Lung microvascular endothelial cell (primary cell): Measurements from ENCODE around the gene ITGB1. TPM values are rescaled to one million over a fixed set of nuclear protein-coding genes. Genes with fewer than 3 reads are reported as not detected.
A peak's percentile ranks its signal among the peaks of the same experiment; 100 is the strongest.
"Not testable (repeated sequence)": the region's sequence is repeated elsewhere in the genome, so short reads cannot be mapped to it uniquely, and the experiment has no call there.

Experiments used
- DNase-seq, 2 donors: peaks; one replicate each; pipeline versions ENCODE4 v3.0.0 to v3.0.0-alpha.2; 2010; ENCODE audit warnings: low read depth in 2 of 2
- total RNA-seq: library from RNA; depleted of rRNA; stranded (reverse); fragments of >200 nt; gene quantifications from 2 replicates; pipeline ENCODE4 v1.2.1, GENCODE V29; 2014

ITGB1 gene
- total RNA-seq, result 1,017 and 1,090 TPM in 2 replicates

DNA sequence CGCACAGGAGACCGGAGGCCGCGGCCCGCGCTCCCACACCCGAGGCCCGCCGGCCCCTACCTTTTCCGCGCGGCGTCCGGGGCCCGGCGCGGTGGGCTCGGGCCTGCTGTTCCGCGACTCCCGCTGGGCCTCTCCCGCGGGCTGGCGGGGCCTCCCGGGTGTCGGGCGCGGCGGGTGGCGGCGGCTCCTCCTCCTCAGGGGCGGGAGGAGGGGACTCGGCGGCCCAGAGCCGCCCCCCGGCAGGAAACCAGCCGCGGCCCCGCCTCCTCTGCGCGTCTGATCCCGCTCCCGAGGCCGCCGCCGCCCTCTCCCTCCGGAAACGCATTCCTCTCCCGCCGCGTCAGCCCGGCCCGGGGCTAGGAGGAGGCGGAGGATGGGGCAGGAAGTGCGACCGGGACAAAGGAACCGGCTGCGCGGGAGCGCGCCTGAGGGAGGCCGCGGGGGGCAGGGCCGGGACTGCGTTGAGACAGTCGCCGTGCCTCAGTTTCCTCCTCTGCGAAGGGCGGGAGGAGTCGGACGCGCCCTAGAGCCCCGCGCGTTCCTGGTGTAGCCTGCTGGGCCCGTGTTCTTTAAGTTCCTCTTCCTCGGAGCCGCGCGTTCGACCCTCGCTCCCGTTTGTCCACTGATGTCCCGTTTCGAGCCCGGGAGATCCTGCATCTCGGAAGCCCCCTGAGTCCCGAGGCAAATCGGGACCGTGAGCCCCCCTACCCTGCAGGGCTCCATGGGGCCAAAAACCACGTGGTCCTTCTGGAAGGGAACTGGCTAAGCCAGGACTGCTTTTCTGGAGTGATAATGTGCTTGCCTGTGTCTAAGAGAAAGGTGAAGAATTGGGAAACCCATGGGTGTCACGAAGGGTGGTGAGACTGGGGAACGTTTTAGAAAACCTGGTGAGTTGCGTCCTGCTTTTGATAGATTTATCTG, at the start of gene ITGB1:
ITGB1 (minus strand) TSS at position 146 of the 921 bp plus-strand sequence. CDS start 22,672 bp downstream, outside the sequence.
- DNase-seq, result peak; percentile 96 to 97

DNA sequence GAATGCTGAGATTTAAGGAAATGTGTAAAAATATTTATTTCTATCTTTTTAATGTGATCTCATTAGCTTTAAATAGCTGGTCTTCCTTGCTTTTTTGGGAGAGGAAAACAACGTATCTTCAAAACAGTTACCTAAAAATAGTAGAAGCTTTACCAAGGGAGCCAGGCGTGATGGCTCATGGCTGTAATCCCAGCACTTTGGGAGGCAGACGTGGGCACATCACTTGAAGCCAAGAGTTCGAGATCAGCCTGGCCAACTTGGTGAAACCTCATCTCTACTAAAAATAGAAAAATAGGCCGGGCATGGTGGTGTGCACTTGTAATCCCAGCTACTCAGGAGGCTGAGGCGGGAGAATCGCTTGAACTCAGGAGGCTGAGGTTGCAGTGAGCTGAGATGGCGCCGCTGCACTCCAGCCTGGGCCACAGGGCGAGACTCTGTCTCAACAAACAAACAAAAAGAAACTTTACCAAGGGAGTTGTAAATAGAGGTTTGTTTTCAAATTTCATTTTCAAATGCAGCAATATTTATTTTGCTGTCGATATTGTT, 48.4 kb upstream of the ITGB1 start:
- DNase-seq, result no peak

DNA sequence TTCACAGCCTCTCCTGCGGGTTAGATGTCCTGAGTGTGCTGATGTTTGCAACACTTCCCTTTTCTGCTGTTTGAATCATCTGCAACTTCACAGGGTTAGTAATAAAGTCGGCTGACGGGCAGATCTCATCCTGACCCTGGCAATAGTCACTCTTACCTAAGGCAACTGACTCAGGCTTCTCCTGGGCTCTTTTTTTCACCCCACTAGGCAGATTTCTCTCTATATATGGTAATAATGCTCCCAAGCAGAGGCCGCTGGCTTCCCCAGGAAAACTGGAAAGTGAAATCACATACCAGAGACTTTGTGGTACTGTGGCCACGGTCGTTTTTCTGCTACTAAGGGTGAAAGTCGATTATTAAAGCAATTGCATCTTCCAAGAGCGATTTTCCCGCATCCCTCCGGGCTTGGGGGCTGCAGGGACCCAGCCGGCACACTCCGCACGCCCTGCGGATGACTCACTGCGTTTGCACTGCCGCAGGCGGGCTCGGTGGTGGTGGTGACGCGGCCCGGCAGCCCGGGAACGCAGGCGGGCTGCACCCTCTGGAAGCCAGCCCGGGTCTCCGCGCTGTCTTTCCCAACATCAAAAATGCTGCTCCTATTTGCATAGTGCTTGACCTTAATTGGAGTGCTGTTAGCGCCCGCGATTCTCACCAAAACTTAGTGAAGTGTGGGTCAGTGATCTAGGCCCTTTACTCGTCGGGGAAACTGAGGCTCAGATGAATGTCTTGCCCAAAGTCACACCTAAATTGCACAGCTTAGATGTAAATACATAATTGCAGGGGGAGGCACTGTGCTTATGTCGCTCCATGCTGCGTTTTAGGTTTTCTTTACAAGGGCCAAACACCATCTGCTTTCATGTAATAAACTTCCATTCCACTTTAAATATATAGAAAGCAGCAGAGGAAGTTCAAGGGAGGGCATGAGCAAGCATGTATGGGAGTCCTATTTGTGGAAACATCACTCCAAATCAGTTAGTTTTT, 47.6 kb upstream of the ITGB1 start:
- DNase-seq, result peak; percentile 87 to 93

- no peak for DNase-seq
Observed at GRCh38 chr10:33001908-33002492, 44.0 kb upstream of the ITGB1 start.

DNA sequence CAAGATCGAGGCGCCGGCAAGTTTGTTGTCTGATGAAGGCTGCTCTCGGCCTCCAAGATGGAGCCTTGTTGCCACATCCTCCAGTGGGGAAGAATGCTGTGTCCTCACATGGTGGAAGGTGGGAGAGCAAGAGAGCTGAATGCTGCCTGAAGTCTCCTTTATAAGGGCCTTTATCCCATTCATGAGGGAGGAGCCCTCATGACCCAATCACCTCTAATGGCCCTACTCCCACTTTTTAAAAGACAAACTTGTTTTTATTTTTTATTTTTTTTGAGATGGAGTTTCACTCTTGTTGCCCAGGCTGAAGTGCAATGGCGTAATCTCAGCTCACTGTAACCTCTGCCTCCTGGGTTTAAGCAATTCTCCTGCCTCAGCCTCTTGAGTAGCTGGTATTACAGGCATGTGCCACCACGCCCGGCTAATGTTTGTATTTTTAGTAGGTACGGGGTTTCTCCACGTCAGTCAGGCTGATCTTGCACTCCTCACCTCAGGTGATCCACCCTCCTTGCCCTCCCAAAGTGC, 40.1 kb upstream of the ITGB1 start:
- DNase-seq, result not testable (repeated sequence)

- peak in 1 of 2 donors; percentile 75 for DNase-seq
Observed at GRCh38 chr10:32995751-32996150, 37.7 kb upstream of the ITGB1 start.

GRCh38 chr10:32995066-32995622, 37.1 kb upstream of the ITGB1 start:
- no peak for DNase-seq

- not testable (repeated sequence) for DNase-seq
Observed at GRCh38 chr10:32994632-32995031, 36.6 kb upstream of the ITGB1 start.

GRCh38 chr10:32992310-32992709, 34.3 kb upstream of the ITGB1 start:
- not testable (repeated sequence) for DNase-seq

DNA sequence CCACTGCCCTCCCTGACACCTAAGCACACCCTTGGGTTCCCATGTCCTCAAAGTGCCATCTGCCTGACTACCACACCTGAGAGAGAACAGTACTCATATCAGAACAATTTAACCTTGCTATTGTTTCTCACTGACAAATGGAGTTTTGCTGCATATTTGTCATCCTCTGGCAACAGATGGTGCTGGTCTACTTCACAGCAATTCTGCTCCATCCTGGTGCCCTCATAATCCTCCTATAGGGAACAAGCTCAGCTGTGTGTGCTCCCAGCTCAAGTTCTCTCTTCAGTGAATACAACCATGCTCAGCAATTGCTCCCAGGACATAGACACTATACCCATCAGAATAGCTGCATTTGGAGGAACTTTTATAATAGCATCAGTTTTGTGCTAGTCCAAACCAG, 32.8 kb upstream of the ITGB1 start:
- DNase-seq, result no peak

DNA sequence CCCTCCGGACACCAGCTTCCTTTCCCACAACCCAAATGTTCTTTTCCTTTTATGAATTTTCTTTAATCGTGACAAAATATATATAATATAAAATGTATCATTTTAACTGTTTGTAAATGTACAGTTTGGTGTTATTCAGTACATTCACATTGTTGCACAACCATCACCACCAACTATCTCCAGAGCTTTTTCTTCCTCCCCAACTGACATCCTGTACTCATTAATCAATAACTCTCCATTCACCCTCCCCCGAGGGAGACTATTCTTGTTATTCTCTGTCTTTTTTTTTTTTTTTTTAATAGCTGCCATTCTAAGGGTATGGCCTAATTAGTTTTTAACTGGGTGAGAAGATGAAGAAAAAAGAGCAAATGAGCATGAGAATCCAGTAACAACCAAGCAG, 30.6 kb upstream of the ITGB1 start:
- no peak for DNase-seq

GRCh38 chr10:32987172-32987571, 29.1 kb upstream of the ITGB1 start:
- no peak for DNase-seq

GRCh38 chr10:32985775-32986350, 27.8 kb upstream of the ITGB1 start:
- peak; percentile 72 to 93 for DNase-seq

DNA sequence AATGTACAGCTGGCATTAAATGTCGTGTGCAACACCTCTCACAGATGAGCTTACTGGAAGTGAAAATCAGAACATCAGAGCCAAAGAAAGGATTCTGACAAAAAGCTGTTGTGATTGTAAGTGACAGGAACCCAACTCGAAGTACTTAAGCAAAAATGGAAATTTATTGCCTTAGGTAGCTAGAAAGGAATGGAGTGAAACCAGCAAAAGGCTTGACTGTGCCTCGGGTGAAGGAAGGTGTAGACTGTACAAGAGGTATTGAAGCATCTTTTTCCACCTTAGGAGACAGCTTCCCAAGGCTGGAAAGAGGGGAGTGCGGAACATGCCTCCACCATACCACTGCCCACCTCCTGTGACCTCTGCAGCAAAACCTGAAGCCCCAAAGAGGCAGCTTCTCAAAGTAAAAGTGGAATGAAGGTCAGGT, 27.3 kb upstream of the ITGB1 start:
- DNase-seq, result no peak

- no peak for DNase-seq
Observed at GRCh38 chr10:32984003-32984600, 26.1 kb upstream of the ITGB1 start.

GRCh38 chr10:32982911-32983909, 25.2 kb upstream of the ITGB1 start:
- peak; percentile 77 to 90 for DNase-seq

DNA sequence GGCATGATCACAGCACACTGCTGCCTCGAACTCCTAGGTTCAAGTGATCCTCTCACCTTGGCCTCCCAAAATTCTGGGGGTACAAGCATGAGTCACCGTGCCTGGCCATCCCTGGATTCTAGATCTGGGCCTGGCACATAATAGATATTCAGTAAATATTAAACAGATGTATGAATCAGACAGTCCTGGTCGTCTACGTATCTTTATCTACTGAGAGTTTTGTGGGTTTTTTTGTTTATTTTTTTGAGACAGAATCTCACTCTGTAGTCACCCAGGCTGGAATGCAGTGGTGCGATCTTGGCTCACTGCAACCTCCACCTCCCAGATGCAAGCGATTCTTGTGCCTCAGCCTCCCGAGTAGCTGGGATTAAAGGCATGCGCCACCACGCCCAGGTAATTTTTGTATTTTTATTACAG, 24.3 kb upstream of the ITGB1 start:
- DNase-seq, result peak; percentile 45 to 72

DNA sequence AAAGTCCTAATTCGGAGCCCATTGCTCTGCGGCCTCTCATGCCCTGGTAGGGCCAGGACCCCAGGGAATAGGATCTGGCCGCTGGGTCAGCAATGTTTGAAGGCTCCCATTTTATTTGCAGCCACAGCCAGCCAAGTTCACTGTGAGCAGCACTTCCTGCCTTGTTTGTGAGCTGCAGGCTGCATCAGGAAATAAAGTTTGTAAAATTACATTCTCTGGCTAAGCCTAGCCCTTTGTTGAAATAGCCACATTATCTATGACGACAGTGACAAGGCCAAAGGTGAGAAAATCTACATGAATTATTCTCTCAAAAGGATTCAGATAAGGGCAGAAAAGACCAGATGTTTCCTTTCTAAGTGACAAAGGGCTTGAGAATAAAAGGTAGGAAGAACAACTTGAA, 23.7 kb upstream of the ITGB1 start:
- DNase-seq, result peak; percentile 92 to 96
